Neuronal stem cell (in vitro differentiated cells): ENCODE data around the gene RNF25.

ENCODE experiments used
- DNase-seq: peaks from one replicate; pipeline ENCODE4 v3.0.0-alpha.2; 2013; ENCODE audit warnings: low spot score
- H2AFZ ChIP-seq: one replicate; pipeline ENCODE4 v1.6.1; 2013; ENCODE audit warnings: mild to moderate bottlenecking, low read length, inconsistent platforms
- H2AK5ac ChIP-seq: 2 replicates; pipeline ENCODE4 v1.6.1; 2013; ENCODE audit warnings: low read depth, mild to moderate bottlenecking, inconsistent platforms, low read length, moderate library complexity, mixed read lengths
- H2BK120ac ChIP-seq: 2 replicates; pipeline ENCODE4 v1.6.1; 2013; ENCODE audit warnings: low read depth, mild to moderate bottlenecking, inconsistent platforms, low read length, moderate library complexity, mixed read lengths
- H2BK12ac ChIP-seq: one replicate; pipeline ENCODE4 v1.6.1; 2013; ENCODE audit warnings: low read length, inconsistent platforms
- H2BK15ac ChIP-seq: 2 replicates; pipeline ENCODE4 v1.6.1; 2013; ENCODE audit warnings: mild to moderate bottlenecking, low read length, inconsistent platforms, mixed read lengths
- H2BK5ac ChIP-seq: one replicate; pipeline ENCODE4 v1.6.1; 2013; ENCODE audit warnings: inconsistent platforms, mild to moderate bottlenecking, low read length, moderate library complexity
- H3K14ac ChIP-seq: one replicate; pipeline ENCODE4 v1.6.1; 2013; ENCODE audit warnings: low read length, inconsistent platforms
- H3K18ac ChIP-seq: 2 replicates; pipeline ENCODE4 v1.6.1; 2013; ENCODE audit warnings: low read length, inconsistent platforms
- H3K23ac ChIP-seq: 2 replicates; pipeline ENCODE4 v1.6.1; 2013; ENCODE audit warnings: low read depth, mild to moderate bottlenecking, mixed read lengths, low read length, inconsistent platforms; ENCODE audit not compliant: poor library complexity
- H3K27ac ChIP-seq: replicated peaks from 3 replicates; pipeline ENCODE4 v1.5.1; 2013; ENCODE audit warnings: low read length, inconsistent platforms
- H3K27me3 ChIP-seq, 3 experiments: 2 replicates each; pipeline ENCODE4 v1.6.1; 2013; ENCODE audit warnings: low read length in 3 of 3, mild to moderate bottlenecking in 2 of 3, inconsistent platforms in 1 of 3, low read depth in 1 of 3, mixed read lengths in 1 of 3, moderate library complexity in 1 of 3; ENCODE audit not compliant: control insufficient read depth in 3 of 3, insufficient read depth in 3 of 3
- H3K36me3 ChIP-seq, 2 donors: replicated peaks in 1 of 2; 2 replicates each; pipeline ENCODE4 v1.6.1; 2013; ENCODE audit warnings: low read length in 2 of 2; ENCODE audit not compliant: control insufficient read depth in 2 of 2, insufficient read depth in 2 of 2
- H3K4ac ChIP-seq: 2 replicates; pipeline ENCODE4 v1.6.1; 2013; ENCODE audit warnings: inconsistent platforms, mild to moderate bottlenecking, low read length, moderate library complexity
- H3K4me1 ChIP-seq, 2 donors: 1 replicate in 1 of 2; 2 replicates in 1 of 2; pipeline ENCODE4 v1.6.1; 2013; ENCODE audit warnings: low read length in 2 of 2, low read depth in 1 of 2; ENCODE audit not compliant: control insufficient read depth in 2 of 2, insufficient read depth in 1 of 2
- H3K4me2 ChIP-seq: one replicate; pipeline ENCODE4 v1.6.1; 2013; ENCODE audit warnings: mild to moderate bottlenecking, low read length, inconsistent platforms; ENCODE audit not compliant: insufficient read depth, poor library complexity, severe bottlenecking
- H3K4me3 ChIP-seq, 2 donors: 2 replicates each; pipeline ENCODE4 v1.5.1; 2013; ENCODE audit warnings: low read length in 2 of 2, mild to moderate bottlenecking in 2 of 2, inconsistent platforms in 1 of 2, moderate library complexity in 1 of 2
- H3K79me1 ChIP-seq: one replicate; pipeline ENCODE4 v1.6.1; 2013; ENCODE audit warnings: low read depth, mild to moderate bottlenecking, inconsistent platforms, low read length, moderate library complexity
- H3K9ac ChIP-seq: one replicate; pipeline ENCODE4 v1.6.1; 2013; ENCODE audit warnings: mild to moderate bottlenecking, low read depth, low read length, inconsistent platforms; ENCODE audit not compliant: poor library complexity
- H3K9me3 ChIP-seq, 2 donors: replicated peaks in 1 of 2; 2 replicates each; pipeline versions ENCODE3 to v1.6.1; 2013; ENCODE audit warnings: low read length in 2 of 2, mild to moderate bottlenecking in 2 of 2, inconsistent platforms in 1 of 2, low read depth in 1 of 2, mixed read lengths in 1 of 2, moderate library complexity in 1 of 2; ENCODE audit not compliant: control insufficient read depth in 2 of 2, insufficient read depth in 1 of 2
- H4K8ac ChIP-seq: one replicate; pipeline ENCODE4 v1.6.1; 2013; ENCODE audit warnings: low read depth, mild to moderate bottlenecking, inconsistent platforms, low read length, moderate library complexity
- H4K91ac ChIP-seq: one replicate; pipeline ENCODE4 v1.6.1; 2013; ENCODE audit warnings: low read length, low read depth, mild to moderate bottlenecking, inconsistent platforms; ENCODE audit not compliant: poor library complexity
- WGBS, 2 donors: extraction: QIAGEN DNeasy Blood & Tissue Kit; methylation state at CpG; one replicate each; pipeline ENCODE4 v1.1.7; 2013; ENCODE audit warnings: missing lambda C conversion rate in 2 of 2, mixed read lengths in 1 of 2; ENCODE audit not compliant: insufficient read length in 2 of 2, insufficient replicate concordance in 1 of 2; ENCODE audit errors: extremely low coverage in 2 of 2; 5-methylcytosine and 5-hydroxymethylcytosine counted together

The RNF25 gene

GRCh38 chr2:218659258-218659987 lies 12.4 kb downstream of the RNF25 start, which contains the start of the genes BCS1L and ZNF142:
TSS of gene BCS1L (plus strand) at chr2:218659683. CDS start at chr2:218660988, 1,305 bp downstream.
TSS of gene ZNF142 (minus strand) at chr2:218659623. CDS start at chr2:218656429, 3,194 bp downstream.
- no peak within 1 kb of the TSS for H3K14ac ChIP-seq
- no CpG with 5 or more reads among the region's 49 CpGs for WGBS, 2 donors
- peaks cover 45 to 77% of the 10 kb centered on the region in 2 donors for H3K36me3 ChIP-seq

GRCh38 chr2:218658671-218659257 lies 13.0 kb downstream of the RNF25 start:
- H3K9ac ChIP-seq = peak overlapping the region; percentile 79
- peaks cover 3 to 4% of the 10 kb centered on the region in 2 donors for H3K4me1 ChIP-seq
- H4K91ac ChIP-seq = no peak overlapping the region
- no peak overlapping the region for H4K8ac ChIP-seq
- H3K36me3 ChIP-seq = peaks cover 40 to 77% of the 10 kb centered on the region in 2 donors
- DNase-seq = peak; percentile 31
- H3K18ac ChIP-seq = peak overlapping the region; percentile 76
- no peak overlapping the region for H3K14ac ChIP-seq
- H2BK15ac ChIP-seq = no peak overlapping the region
- peak overlapping the region; percentile 86 to 92 for H3K4me3 ChIP-seq
- H3K9me3 ChIP-seq = no peaks in the 10 kb centered on the region
- no CpG with 5 or more reads among the region's 27 CpGs for WGBS, 2 donors
- H3K27me3 ChIP-seq = no peaks in the 10 kb centered on the region
- H2BK5ac ChIP-seq = no peak overlapping the region
- H3K23ac ChIP-seq = peak overlapping the region; percentile 17
- peaks cover 4% of the 10 kb centered on the region for H3K79me1 ChIP-seq
- peak overlapping the region; percentile 93 for H3K4me2 ChIP-seq
- H3K4ac ChIP-seq = no peak overlapping the region
- peak overlapping the region; percentile 98 for H2AFZ ChIP-seq
- no peak overlapping the region for H2BK120ac ChIP-seq
- H3K27ac ChIP-seq = peak overlapping the region; percentile 69
- H2AK5ac ChIP-seq = no peak overlapping the region
- no peak overlapping the region for H2BK12ac ChIP-seq

More at GRCh38 chr2:218659258-218659987, 12.4 kb downstream of the RNF25 start, which contains the start of the genes BCS1L and ZNF142:
- H3K79me1 ChIP-seq = peaks cover 4% of the 10 kb centered on the region
- DNase-seq = peak; percentile 84
- H3K9me3 ChIP-seq = no peaks in the 10 kb centered on the region
- H3K4me3 ChIP-seq = peak within 1 kb of the TSS; percentile 86 to 92
- H2BK15ac ChIP-seq = no peak within 1 kb of the TSS
- peak within 1 kb of the TSS; percentile 98 for H2AFZ ChIP-seq
- H3K27ac ChIP-seq = peak within 1 kb of the TSS; percentile 69
- no peak within 1 kb of the TSS for H3K4ac ChIP-seq
- H3K27me3 ChIP-seq = no peaks in the 10 kb centered on the region
- no peak within 1 kb of the TSS for H4K8ac ChIP-seq
- H4K91ac ChIP-seq = no peak within 1 kb of the TSS
- H3K4me2 ChIP-seq = peak within 1 kb of the TSS; percentile 93
- H2BK5ac ChIP-seq = no peak within 1 kb of the TSS
- H3K23ac ChIP-seq = peak within 1 kb of the TSS; percentile 17
- H2BK12ac ChIP-seq = no peak within 1 kb of the TSS
- peaks cover 3 to 4% of the 10 kb centered on the region in 2 donors for H3K4me1 ChIP-seq
- no peak within 1 kb of the TSS for H2BK120ac ChIP-seq
- peak within 1 kb of the TSS; percentile 76 for H3K18ac ChIP-seq
- no peak within 1 kb of the TSS for H2AK5ac ChIP-seq
- peak within 1 kb of the TSS; percentile 79 for H3K9ac ChIP-seq

- no peak overlapping the region for H2BK12ac ChIP-seq
- H3K23ac ChIP-seq = no peak overlapping the region
- H2BK5ac ChIP-seq = no peak overlapping the region
- H3K9ac ChIP-seq = no peak overlapping the region
- H3K79me1 ChIP-seq = peaks cover 4% of the 10 kb centered on the region
- no peaks in the 10 kb centered on the region for H3K27me3 ChIP-seq
- H3K4ac ChIP-seq = no peak overlapping the region
- no peak overlapping the region for H3K14ac ChIP-seq
- no peak overlapping the region for H3K4me3 ChIP-seq
- no peak overlapping the region for H2BK120ac ChIP-seq
- H4K8ac ChIP-seq = no peak overlapping the region
- peaks cover 31 to 76% of the 10 kb centered on the region in 2 donors for H3K36me3 ChIP-seq
- peaks cover 3 to 4% of the 10 kb centered on the region in 2 donors for H3K4me1 ChIP-seq
- H3K27ac ChIP-seq = no peak overlapping the region
- no peak overlapping the region for H2AK5ac ChIP-seq
- no peak overlapping the region for H3K18ac ChIP-seq
- no peak for DNase-seq
- no peak overlapping the region for H2BK15ac ChIP-seq
- H4K91ac ChIP-seq = no peak overlapping the region
- WGBS, 2 donors = no CpG with 5 or more reads among the region's 2 CpGs
- no peak overlapping the region for H3K4me2 ChIP-seq
- no peaks in the 10 kb centered on the region for H3K9me3 ChIP-seq
- H2AFZ ChIP-seq = no peak overlapping the region
Observed at GRCh38 chr2:218655751-218656150, 16.1 kb downstream of the RNF25 start.

- Histone ChIP-seq H3K4me1 (no peaks in the 10 kb centered on the region), H4K91ac (no peak overlapping the region), H2AK5ac (no peak overlapping the region), H2BK15ac (no peak overlapping the region), H2BK120ac (no peak overlapping the region), H3K27me3 (no peaks in the 10 kb centered on the region), H3K36me3 (peaks cover 55 to 97% of the 10 kb centered on the region in 2 donors), H3K9me3 (no peaks in the 10 kb centered on the region), H3K4me3 (no peak overlapping the region), H3K27ac (no peak overlapping the region), H3K14ac (no peak overlapping the region), H2AFZ (no peak overlapping the region), H2BK5ac (no peak overlapping the region), H3K23ac (no peak overlapping the region), H3K4me2 (no peak overlapping the region), H3K79me1 (peaks cover 3% of the 10 kb centered on the region), H3K9ac (no peak overlapping the region), H2BK12ac (no peak overlapping the region), H4K8ac (no peak overlapping the region), H3K18ac (no peak overlapping the region), H3K4ac (no peak overlapping the region)
- DNase-seq = no peak
- no CpG with 5 or more reads among the region's 11 CpGs for WGBS, 2 donors
Observed at GRCh38 chr2:218648787-218649100, 23.1 kb downstream of the RNF25 start.
